Adrenal gland (tissue), 5 donors: ENCODE measurements around the gene ENTR1.

Experiments
- CTCF ChIP-seq, 6 experiments: fragments of 450-650 bp in 4 of 6; fragments of 200-600 bp in 2 of 6; sonication (generic) in 1 of 6; IDR thresholded peaks; 1 replicate in 5 of 6; 2 replicates in 1 of 6; pipeline versions ENCODE4 v1.5.1 to v1.8.0; 2016 to 2021; ENCODE audit warnings: antibody characterized with exemption in 6 of 6, mild to moderate bottlenecking in 2 of 6, moderate library complexity in 1 of 6
- POLR2A ChIP-seq, 2 donors: fragments of 450-650 bp; IDR thresholded peaks; one replicate each; pipeline ENCODE4 v1.6.1; 2017; ENCODE audit warnings: antibody characterized with exemption in 2 of 2, mild to moderate bottlenecking in 2 of 2, moderate library complexity in 1 of 2
- donor health status: DM: no; HTN: no; CAD: no.

GRCh38 chr9:136379891-136380290, 30.5 kb downstream of the ENTR1 start:
- no peak for TF ChIP-seq POLR2A (IDR thresholded peaks at IDR 0.05)
- TF ChIP-seq CTCF (IDR thresholded peaks at IDR 0.05), result no peak
